ENCODE results near the gene PCDH15. TPM values are rescaled to one million over a fixed set of nuclear protein-coding genes. Genes with fewer than 3 reads are reported as not detected.
"Not testable (repeated sequence)": the region's sequence is repeated elsewhere in the genome, so short reads cannot be mapped to it uniquely, and the experiment has no call there.

The PCDH15 gene
- polyA plus RNA-seq, 1 donor from 2014 or later = not detected

DNA sequence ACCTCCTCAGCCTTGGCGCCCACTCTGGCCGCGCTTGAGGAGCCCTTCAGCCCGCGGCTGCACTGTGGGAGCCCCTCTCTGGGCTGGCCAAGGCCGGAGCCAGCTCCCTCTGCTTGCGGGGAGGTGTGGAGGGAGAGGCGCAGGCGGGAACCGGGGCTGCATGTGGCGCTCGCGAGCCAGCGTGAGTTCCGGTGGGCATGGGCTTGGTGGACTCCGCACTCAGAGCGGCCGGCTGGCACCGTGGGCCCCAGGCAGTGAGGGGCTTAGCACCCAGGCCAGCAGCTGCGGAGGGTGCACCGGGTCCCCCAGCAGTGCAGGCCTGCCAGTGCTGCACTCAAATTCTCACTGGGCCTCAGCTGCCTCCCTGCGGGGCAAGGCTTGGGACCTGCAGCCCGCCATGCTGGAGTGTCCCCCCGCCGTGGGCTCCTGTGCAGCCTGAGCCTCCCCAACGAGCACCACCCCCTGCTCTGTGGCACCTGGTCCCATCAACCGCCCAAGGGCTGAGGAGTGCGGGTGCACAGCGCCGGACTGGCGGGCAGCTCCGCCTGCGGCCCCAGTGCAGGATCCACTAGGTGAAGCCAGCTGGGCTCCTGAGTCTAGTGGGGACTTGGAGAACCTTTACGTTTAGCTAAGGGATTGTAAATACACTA lies 876.9 kb downstream of the PCDH15 start:
- not testable (repeated sequence) for H3K36me3 Mint-ChIP-seq, H3K27me3 Mint-ChIP-seq, H3K27ac Mint-ChIP-seq, H3K4me3 Mint-ChIP-seq, H3K4me1 Mint-ChIP-seq
- peaks cover 0 to 12% (median 1%) of the 10 kb centered on the region in 3 donors for H3K9me3 Mint-ChIP-seq

DNA sequence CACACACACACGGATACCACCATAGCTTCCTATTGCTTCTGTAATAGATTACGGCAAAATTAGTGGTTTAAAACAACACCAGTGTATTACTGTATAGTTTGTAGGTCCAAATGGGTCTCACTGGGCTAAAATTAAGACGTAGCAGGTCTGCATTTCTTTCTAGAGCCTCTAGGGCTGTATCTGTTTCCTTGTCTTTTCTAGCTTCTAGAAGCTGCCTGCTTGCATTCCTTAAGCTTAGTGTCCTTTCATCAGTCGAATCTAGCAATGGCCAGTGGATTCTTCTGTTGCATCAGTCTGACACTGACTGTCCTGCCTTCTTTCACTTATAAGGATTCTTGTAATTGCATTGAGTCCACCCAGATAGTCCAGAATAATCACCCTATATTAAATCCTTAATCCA lies 882.3 kb downstream of the PCDH15 start:
- Mint-ChIP-seq H3K36me3 (no peaks in the 10 kb centered on the region), H3K9me3 (peaks cover 0 to 8% (median 1%) of the 10 kb centered on the region in 3 donors), H3K4me1 (no peaks in the 10 kb centered on the region), H3K27ac (peak overlapping the region in 1 of 3 donors; percentile 50), H3K27me3 (no peaks in the 10 kb centered on the region), H3K4me3 (no peak overlapping the region)

DNA sequence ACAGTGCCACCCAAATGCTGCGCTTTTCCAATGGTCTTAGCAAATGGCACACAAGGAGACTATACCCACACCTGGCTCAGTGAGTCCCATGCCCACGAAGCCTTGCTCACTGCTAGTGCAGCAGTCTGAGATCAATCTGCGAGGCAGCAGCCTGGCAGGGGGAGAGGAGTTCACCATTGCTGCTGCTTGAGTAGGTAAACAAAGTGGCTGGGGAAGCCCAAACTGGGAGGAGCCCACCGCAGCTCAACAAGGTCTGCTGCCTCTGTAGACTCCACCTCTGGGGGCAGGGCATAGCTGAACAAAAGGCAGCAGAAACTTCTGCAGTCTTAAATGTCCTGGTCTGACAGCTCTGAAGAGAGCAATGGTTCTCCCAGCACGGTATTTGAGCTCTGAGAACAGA lies 891.2 kb downstream of the PCDH15 start:
- H3K4me1 Mint-ChIP-seq = no peaks in the 10 kb centered on the region
- no peak overlapping the region for H3K4me3 Mint-ChIP-seq
- H3K36me3 Mint-ChIP-seq = no peaks in the 10 kb centered on the region
- H3K9me3 Mint-ChIP-seq = peaks cover 0 to 6% (median 4%) of the 10 kb centered on the region in 3 donors
- H3K27ac Mint-ChIP-seq = no peak overlapping the region
- H3K27me3 Mint-ChIP-seq = no peaks in the 10 kb centered on the region

DNA sequence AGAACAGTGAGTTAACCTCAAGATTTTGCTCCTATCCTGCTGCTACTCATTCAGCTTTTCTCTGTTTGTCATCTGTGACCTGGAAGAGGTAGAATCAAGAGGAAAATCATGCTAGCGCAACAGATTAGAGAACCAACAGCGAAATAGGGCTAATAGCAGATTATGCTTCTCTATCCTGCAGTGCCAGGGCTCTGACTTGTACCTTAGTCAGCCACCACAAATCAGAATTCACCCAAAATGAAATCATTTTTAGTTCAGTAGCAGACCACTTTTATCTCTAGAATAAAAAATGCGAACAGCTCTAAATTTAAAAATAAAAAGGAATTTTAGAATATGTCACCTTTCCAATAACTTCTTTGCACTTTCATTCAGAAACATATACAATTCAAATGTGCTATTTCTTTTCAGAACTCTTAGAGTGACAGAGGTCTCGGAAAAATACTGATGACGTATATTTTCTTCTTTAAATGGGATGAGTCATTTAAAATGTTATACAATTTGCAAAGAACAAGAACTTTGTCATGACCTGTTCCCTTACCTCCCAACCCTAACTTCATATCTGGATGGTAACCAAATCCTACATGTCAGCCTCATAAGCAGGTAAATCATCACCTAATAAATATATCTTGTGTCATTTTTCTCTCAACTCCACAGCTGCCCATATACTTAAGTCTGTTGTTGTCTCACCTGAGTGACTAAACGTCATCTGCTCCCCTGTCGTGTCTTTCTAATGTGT lies 896.4 kb downstream of the PCDH15 start:
- no peaks in the 10 kb centered on the region for H3K4me1 Mint-ChIP-seq
- no peaks in the 10 kb centered on the region for H3K36me3 Mint-ChIP-seq
- no peak overlapping the region for H3K27ac Mint-ChIP-seq
- no peaks in the 10 kb centered on the region for H3K9me3 Mint-ChIP-seq
- H3K27me3 Mint-ChIP-seq = no peaks in the 10 kb centered on the region
- no peak overlapping the region for H3K4me3 Mint-ChIP-seq

DNA sequence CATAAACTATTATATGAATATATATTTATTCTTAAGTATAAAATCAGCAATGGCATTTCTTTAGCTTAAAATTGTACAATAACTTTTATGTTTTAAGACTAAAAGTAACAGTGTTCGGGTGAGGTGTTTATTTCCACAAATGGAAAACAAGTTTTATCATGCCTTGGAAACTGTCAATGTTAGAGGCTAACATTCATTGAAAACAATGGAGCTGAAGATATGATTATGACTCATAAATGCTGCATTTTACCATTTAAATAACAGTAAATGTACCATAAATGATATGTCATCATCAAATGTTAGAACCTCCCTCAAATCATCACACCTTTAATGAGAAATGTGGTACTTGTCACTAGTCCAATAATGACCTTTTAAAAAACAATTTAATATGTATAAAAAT lies 897.3 kb downstream of the PCDH15 start:
- no peaks in the 10 kb centered on the region for H3K4me1 Mint-ChIP-seq
- no peaks in the 10 kb centered on the region for H3K27me3 Mint-ChIP-seq
- H3K36me3 Mint-ChIP-seq = no peaks in the 10 kb centered on the region
- no peak overlapping the region for H3K4me3 Mint-ChIP-seq
- H3K27ac Mint-ChIP-seq = no peak overlapping the region
- no peaks in the 10 kb centered on the region for H3K9me3 Mint-ChIP-seq

DNA sequence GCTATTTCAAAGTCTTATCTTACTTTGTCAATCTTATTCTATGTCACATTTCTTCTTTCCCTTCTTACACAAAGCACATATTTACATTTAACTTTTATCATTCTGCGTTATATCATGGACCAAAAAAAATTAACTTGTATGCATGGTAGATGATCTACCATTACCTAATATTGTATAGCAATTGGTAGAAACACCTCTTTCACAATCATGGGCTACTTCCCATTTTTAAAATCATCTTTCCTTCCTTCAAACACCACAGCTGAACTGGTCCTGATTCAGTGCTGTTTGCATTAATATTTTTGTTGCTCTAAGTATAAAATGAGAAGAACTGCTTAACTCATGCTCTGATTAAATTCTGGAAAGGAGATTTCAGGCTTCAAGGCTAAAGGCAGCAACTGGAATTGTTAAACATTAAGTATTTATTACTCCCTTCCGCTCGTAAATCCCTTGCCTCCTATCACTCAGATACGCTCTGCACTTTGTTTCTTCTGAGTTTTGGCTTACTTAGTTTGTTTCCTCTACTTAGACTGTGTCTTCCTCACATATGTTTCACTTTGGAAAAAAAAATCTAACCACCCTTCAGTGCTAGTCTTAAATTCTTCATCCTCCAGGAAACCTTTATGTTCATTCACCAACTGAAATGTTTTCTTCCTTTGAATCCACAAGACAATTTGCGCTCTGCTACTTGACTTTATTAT lies 901.4 kb downstream of the PCDH15 start:
- no peaks in the 10 kb centered on the region for H3K27me3 Mint-ChIP-seq
- H3K27ac Mint-ChIP-seq = no peak overlapping the region
- peaks cover 0 to 2% (median 0%) of the 10 kb centered on the region in 3 donors for H3K9me3 Mint-ChIP-seq
- no peaks in the 10 kb centered on the region for H3K36me3 Mint-ChIP-seq
- H3K4me3 Mint-ChIP-seq = no peak overlapping the region
- no peaks in the 10 kb centered on the region for H3K4me1 Mint-ChIP-seq

DNA sequence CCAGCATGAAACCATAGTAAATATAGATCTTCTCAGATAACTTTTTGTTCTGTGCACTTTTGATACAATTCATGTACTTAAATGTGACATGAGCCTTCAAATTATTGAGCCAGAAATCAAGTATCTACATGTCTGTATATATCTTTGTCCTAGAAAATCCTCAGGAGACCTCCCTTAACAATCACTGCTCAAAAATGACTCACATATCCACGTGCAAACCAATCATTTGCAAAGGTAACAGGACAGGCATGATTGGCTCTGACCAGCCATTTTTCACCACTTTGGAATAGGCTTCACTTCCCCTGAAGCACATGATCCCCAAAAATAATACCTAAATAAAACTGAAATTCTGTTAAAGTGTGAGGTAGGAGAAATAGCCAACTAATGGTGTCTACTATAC lies 902.5 kb downstream of the PCDH15 start:
- Mint-ChIP-seq H3K27ac (no peak overlapping the region), H3K9me3 (peaks cover 0 to 2% (median 0%) of the 10 kb centered on the region in 3 donors), H3K4me3 (no peak overlapping the region), H3K27me3 (no peaks in the 10 kb centered on the region), H3K36me3 (no peaks in the 10 kb centered on the region), H3K4me1 (no peaks in the 10 kb centered on the region)

DNA sequence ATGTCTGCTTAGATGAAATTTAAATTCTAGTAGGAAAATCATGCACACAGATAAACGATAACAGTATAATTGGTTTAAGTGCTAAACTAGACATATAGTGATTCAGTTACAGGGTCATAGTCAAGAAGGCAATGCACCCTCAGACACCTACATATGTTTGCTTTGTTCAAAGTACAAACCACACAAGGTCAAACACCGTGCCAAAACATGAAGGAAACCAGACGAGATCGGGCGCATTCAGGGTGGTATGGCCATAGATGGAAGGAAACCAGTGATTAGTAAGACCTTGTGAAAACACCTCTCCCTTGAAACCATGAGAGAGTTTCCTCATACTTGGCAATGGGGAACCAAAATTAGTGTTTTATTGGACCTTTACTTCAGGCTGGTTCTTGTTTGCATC lies 906.9 kb downstream of the PCDH15 start:
- H3K4me3 Mint-ChIP-seq = no peak overlapping the region
- no peaks in the 10 kb centered on the region for H3K36me3 Mint-ChIP-seq
- H3K27ac Mint-ChIP-seq = no peak overlapping the region
- no peaks in the 10 kb centered on the region for H3K27me3 Mint-ChIP-seq
- no peaks in the 10 kb centered on the region for H3K4me1 Mint-ChIP-seq
- peaks cover 0 to 3% (median 0%) of the 10 kb centered on the region in 3 donors for H3K9me3 Mint-ChIP-seq

DNA sequence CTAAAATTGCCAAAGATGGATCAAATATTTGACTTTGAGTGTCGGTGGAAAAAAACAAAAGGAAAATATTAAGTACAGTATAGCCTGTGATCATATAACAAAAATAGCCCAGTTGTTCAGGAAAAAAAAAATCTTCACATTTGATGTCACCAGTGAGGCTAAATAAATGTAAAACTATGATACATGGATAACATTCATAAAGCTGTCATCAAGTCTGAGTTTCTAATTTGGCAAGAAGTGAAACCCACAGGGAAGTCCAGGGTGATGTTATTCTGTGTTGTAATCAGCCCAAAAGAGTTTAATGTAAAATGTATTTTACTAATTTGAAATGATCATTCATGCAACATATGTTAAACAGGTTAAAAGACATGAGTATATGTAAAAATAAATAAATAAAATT lies 908.0 kb downstream of the PCDH15 start:
- Mint-ChIP-seq H3K27me3 (no peaks in the 10 kb centered on the region), H3K4me1 (no peaks in the 10 kb centered on the region), H3K4me3 (no peak overlapping the region), H3K9me3 (peaks cover 0 to 4% (median 0%) of the 10 kb centered on the region in 3 donors), H3K27ac (no peak overlapping the region), H3K36me3 (no peaks in the 10 kb centered on the region)

DNA sequence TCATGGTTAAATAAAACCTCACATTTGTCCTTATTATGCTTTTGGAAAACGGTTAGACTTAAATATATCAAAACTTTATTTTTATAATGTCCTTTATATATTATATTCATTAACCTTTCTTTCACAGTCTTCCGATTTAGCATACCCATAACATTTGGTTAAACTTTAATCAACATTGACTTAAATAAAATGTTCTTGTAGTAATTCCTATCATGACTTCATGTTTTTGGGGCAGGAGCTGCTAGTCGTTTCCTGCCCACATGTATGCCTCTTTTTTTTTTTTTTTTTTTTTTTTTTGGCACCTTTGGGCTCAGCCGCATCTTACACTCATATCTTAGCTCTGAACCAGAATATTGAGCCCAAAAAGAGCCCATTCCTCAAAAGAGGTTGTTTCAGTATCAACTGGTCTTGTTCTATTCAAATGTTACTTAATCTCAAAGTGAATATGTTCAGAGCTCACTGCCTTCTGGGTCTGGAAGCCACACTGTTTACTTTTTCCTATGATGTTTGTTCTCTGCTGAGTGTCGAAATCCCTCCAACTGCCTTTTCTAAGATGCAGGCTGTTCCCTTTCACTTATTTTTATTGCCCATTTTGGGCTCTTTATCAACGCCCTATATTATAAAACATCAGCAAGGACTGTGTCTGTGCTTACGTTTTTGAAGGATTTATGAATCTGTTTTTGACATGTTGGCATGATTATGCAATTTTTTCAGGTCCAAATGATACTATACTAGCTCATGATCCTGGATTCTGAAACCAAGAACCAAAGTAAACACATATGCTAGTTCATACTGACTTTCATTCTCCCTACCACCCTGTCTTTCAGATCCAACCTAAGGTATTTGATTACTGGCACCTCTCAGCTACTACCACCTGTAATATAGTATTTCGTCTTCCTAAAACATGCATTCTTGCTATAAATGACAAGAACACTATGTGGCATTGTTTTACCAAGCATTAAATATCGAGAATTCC lies 914.4 kb downstream of the PCDH15 start:
- H3K27me3 Mint-ChIP-seq = no peaks in the 10 kb centered on the region

DNA sequence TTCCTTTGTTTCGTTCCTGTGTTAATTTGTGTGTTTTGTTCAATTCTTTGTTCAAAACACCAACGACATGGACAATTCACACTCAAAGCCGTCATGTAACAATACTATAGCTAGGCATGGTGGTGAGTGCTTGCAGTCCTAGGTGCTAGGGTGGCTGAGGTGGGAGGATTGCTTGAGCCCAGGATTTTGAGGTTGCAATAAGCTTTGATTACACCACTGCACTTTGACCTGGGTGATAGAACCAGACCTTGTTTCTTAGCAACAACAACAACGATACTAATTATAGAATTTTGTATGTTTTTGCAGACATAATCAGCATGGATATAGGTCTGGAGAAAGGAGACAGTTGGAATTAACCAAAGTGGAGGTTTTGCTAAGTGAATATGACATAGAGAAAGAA lies 936.2 kb downstream of the PCDH15 start:
- H3K4me1 Mint-ChIP-seq = peaks cover 0 to 2% (median 0%) of the 10 kb centered on the region in 3 donors
- no peaks in the 10 kb centered on the region for H3K36me3 Mint-ChIP-seq
- no peak overlapping the region for H3K4me3 Mint-ChIP-seq
- no peaks in the 10 kb centered on the region for H3K27me3 Mint-ChIP-seq
- H3K27ac Mint-ChIP-seq = no peak overlapping the region
- peaks cover 0 to 5% (median 0%) of the 10 kb centered on the region in 3 donors for H3K9me3 Mint-ChIP-seq

More for the DNA sequence above, 914.4 kb downstream of the PCDH15 start:
- Mint-ChIP-seq H3K4me1 (no peaks in the 10 kb centered on the region), H3K27ac (no peak overlapping the region), H3K36me3 (no peaks in the 10 kb centered on the region), H3K9me3 (peaks cover 0 to 4% (median 3%) of the 10 kb centered on the region in 3 donors), H3K4me3 (no peak overlapping the region)

DNA sequence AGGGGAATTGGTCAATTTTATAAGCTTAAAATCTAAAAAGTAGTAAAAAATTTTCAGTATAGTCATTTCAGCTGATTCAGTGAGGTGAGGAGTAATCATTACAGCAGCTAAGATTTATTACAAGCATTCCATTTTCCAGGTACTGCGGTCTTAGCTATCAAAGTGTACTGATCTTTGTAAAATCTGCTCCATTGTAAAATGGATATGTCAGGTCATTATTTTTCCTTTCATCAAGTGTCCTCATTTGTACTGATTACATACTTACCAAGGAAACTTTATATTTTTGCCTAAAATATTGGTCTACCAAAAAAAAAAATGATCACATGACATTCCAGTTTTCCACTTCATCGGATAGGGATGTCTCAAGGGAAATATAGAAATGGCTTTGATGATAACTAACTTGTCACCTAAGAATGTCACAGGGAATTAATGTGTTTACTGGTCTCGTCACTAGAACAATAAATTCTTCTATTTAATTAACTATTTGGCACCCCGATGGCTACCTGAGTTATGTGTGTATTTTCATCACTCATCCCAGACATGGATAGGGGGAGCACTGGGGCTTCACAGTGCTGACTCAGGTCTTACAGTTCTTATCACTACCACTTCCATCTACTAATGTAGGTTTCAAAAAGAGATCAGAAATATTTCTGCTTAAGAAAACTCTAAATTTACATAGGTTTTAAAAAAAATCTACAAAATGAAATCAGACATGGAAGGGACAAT lies 948.4 kb downstream of the PCDH15 start:
- no peaks in the 10 kb centered on the region for H3K27me3 Mint-ChIP-seq
- H3K4me1 Mint-ChIP-seq = no peaks in the 10 kb centered on the region
- H3K9me3 Mint-ChIP-seq = peaks cover 0 to 2% (median 0%) of the 10 kb centered on the region in 3 donors
- no peak overlapping the region for H3K27ac Mint-ChIP-seq
- no peaks in the 10 kb centered on the region for H3K36me3 Mint-ChIP-seq
- H3K4me3 Mint-ChIP-seq = no peak overlapping the region

DNA sequence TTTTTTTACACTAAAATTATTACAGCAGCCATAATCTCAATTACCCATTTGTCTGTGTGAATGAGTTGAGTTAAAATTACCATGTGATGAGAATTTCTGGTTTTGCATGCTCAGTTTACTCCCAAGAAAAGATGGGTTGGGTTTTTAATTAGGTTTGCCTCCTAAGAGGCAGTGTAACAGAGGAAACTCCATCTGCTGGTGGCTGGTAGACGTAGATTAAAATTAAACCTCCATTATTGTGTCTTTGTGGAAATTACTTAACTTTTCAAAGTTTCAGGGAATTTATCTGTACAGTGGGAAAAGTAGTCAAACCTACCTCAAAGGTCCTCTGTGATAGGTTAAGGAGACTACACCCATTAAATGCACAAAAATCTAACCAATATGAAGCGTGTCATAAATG lies 954.2 kb downstream of the PCDH15 start:
- no peaks in the 10 kb centered on the region for H3K9me3 Mint-ChIP-seq
- H3K36me3 Mint-ChIP-seq = no peaks in the 10 kb centered on the region
- no peak overlapping the region for H3K27ac Mint-ChIP-seq
- H3K27me3 Mint-ChIP-seq = no peaks in the 10 kb centered on the region
- no peaks in the 10 kb centered on the region for H3K4me1 Mint-ChIP-seq
- H3K4me3 Mint-ChIP-seq = no peak overlapping the region

DNA sequence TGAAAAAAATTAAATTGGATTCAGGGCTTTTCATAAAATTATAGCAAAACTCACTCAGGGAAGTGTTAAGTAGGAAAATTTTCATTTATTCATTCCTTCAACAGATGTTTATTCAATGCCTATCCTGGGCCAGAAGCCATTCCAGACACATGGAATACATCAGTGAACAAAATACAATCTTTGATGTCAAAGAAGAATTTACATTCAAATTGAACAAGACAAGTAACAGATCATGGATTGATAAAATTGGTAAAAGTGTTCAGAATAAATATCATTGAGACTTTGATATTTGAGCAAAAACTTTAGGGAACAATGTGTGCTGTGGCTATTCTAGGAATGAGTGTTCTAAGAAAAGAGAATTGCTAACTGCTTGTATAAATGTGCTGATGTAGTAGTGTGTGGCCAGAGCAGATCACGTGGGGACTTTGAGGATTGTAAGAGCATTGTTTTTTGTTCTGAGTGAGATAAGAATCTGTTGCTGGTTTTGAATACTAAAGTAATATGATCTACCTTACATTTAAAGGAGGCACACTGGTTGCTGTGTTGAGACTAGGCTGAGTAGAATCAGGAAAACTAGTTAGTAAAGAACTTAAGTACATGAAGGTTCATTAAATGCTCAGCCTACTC lies 957.2 kb downstream of the PCDH15 start:
- Mint-ChIP-seq H3K4me1 (peaks cover 0 to 1% (median 0%) of the 10 kb centered on the region in 3 donors), H3K36me3 (no peaks in the 10 kb centered on the region), H3K9me3 (peaks cover 0 to 2% (median 0%) of the 10 kb centered on the region in 3 donors), H3K27ac (no peak overlapping the region), H3K4me3 (no peak overlapping the region), H3K27me3 (no peaks in the 10 kb centered on the region)

Data from IgD-negative memory B cell (primary cell).